HS-5 (cell line): ENCODE results near the gene INF2.
A peak's percentile ranks its signal among the peaks of the same experiment; 100 is the strongest.

Experiments used
- DNase-seq: peaks from one replicate; pipeline ENCODE4 v3.0.0-alpha.2; 2012; ENCODE audit warnings: low read depth

The INF2 gene

DNA sequence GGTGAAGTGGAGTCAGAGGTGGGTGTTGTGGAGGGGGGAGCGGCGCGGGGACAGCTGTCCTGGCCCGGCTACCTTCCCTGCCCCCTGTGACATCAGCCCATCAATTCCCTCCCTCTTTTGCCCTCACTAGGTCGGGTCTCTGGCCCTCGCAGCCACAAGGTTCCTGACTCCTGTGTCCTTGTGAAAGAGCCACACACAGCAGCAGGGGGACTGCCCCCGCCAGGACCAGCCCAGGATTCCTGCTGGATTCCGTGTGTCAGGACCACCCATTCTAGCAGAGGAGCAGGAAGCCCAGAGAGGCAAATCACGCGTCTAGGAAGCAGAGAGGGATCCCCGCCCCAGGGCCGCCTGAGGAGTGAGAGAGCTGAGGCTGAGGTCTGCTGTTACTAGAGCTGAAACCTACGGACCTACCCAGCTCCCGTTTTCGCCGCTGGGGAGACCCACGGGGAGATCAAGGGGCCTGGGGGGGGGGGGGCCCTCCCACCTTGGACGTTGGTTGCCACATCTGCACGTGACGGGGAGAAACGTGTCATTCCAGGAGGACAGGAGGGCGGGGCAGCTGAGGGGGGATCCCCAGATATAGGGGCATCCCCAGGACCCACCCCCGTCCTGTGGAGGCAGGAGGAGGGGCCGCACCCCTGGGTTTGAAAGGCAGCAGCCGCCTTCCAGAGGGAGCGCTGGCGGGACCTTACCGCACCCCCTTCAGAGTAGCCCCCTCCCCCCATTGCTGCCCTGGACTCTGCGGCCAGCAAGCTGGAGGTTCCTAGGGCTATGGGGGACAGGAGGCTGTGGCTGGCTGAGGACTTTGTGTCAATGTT lies 12.5 kb upstream of the INF2 start:
- no peak for DNase-seq

- peak; percentile 29 for DNase-seq
These were observed 11.7 kb upstream of the INF2 start for GRCh38 chr14:104677512-104678332.

DNA sequence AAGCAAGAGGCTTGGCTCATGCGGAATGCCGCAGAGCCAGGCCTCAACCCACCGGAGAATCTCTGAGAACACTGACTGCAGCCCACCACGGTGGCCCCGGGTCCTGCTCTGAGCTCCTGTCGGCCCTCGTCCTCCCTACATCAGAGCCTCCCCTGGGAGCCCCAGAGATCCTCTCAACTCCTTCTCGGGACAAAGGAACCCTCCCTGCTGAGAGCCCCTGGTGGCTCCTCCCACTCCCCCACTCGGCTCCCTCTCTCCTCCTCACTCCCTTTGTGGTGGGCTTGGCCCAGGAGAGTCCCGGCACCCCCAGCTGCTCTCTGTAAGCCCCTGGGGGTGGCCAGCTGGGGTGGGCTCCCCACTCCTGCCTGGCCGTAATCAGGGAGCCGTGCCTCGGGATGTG lies 11.1 kb upstream of the INF2 start:
- DNase-seq, result no peak

DNA sequence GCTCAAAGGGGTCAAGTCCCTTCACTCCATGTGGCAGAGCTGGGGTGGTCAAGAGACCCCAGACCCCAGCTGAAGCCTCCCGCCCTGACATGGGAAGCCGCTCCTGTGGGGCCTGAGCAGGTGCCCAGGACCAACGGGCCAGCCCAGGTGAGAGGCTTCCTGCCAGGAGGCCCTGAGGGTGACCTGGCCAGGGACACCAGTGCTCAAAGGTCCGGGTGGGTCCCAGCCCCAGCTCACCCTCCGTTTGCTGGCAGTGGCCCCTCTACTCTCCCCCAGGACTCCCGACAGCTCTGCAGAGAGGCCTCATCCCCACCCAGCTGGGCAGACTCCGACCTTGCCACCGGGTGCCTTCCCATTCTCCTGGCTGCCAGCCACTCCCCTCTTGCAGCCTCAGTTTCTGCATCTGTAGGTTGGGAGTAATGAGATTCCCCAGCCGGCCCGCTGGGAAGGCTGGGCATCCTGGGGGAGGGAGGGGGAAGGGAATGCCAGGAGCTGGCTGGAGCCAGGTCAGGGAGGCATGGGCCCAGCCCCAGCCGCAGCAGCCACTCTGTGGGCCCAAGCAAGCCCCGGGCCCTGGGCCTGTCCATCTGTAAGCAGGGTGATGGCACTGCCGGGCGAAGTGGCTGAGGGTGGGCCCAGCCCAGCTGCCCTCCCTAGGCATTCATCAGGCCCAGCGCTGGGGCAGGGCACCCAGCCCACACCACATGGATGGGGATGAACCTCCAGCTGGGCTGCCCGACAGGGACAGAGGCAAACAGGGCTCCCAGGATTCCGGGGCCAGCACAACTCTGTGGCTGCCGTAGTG lies 10.3 kb upstream of the INF2 start:
- no peak for DNase-seq

DNA sequence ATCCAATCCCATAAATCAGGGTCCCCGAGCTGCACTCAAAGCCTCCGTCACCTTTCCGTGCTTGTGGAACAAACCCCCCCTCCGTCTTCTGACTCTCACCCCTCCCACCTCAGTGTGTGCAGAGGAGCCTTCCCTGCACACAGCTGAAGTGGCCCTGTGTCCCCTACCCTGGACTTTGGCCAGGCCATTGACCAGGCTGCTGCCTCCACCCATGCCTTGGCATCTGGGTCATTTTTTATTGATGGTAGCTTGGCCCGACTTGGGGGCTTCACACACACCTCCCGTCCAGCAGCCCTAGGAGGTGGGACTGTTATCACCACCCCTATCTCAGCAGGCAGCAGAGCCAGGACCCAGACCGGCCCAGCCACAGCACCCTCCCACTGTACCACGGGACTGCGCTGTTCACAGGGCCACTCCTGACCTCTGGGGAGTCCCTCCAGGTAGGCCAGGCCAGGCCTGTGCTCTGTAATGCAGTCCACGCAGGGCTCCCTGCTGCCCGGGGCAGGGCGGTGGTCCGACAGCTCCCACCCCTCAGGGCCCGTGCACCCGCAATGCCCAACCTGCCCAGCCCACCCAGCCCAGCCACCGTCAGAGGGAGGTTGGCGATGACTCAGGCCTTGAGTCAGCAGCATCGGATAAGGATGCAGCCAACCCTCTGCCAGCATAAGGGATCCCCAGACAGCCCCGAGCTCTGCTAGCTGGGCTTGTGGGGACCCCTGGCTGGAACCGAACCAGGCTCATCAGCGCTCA lies 9.2 kb upstream of the INF2 start:
- peak; percentile 49 for DNase-seq

GRCh38 chr14:104680806-104681688 lies 8.4 kb upstream of the INF2 start:
- peak; percentile 43 for DNase-seq

DNA sequence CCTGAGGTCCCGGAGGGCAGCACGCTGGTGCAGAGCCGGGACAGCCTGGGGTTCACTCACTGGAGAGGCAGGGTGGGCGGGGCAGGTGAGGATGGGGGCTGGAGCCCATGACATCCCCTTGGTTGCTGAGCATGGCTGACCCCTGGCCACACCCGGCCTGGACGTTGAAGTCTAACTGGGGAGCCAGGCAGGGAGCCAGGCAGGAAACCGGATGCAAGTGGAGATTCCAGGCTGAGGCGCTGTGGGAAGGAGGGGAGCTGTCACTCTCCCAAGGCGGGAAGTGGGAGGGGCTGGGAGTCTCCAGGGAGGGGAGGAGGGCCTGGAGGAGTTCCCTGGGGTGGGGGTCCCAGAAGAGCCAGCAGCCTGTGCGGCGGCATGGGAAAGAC lies 7.7 kb upstream of the INF2 start:
- peak; percentile 50 for DNase-seq

GRCh38 chr14:104682107-104682593 lies 7.3 kb upstream of the INF2 start:
- DNase-seq, result no peak

GRCh38 chr14:104683653-104684448 lies 5.6 kb upstream of the INF2 start:
- no peak for DNase-seq

- DNase-seq, result no peak
These were observed 5.0 kb upstream of the INF2 start for GRCh38 chr14:104684449-104684821.

- DNase-seq, result no peak
These were observed 4.0 kb upstream of the INF2 start for GRCh38 chr14:104685216-104685997.

DNA sequence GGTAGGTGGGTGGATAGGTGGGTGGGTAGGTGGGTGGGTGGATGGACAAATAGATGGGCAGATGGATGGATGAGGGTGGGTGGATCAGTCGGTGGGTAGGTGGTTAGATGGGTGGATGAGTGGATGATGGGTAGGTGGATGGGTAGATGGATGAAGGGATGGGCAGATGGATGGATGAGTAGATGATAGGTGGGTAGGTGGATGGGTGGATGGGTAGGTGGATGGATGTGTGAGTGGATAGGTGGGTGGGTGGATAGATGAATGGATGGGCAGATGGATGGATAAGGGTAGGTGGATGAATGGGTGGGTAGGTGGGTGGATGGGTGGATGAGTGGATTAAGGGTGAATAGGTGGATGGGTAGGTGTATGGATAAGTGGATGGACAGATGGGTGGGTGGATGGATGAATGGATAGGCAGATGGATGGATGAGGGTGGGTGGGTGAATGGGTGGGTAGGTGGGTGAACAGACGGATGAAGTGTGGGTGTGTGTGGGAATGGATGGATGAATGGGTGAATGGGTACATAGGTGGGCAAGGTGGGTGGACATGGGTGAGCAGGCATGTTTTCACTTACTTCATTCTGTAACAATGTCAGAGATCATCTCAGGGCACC lies 3.3 kb upstream of the INF2 start:
- DNase-seq, result no peak

- no peak for DNase-seq
These were observed 2.5 kb upstream of the INF2 start for GRCh38 chr14:104686624-104687517.

DNA sequence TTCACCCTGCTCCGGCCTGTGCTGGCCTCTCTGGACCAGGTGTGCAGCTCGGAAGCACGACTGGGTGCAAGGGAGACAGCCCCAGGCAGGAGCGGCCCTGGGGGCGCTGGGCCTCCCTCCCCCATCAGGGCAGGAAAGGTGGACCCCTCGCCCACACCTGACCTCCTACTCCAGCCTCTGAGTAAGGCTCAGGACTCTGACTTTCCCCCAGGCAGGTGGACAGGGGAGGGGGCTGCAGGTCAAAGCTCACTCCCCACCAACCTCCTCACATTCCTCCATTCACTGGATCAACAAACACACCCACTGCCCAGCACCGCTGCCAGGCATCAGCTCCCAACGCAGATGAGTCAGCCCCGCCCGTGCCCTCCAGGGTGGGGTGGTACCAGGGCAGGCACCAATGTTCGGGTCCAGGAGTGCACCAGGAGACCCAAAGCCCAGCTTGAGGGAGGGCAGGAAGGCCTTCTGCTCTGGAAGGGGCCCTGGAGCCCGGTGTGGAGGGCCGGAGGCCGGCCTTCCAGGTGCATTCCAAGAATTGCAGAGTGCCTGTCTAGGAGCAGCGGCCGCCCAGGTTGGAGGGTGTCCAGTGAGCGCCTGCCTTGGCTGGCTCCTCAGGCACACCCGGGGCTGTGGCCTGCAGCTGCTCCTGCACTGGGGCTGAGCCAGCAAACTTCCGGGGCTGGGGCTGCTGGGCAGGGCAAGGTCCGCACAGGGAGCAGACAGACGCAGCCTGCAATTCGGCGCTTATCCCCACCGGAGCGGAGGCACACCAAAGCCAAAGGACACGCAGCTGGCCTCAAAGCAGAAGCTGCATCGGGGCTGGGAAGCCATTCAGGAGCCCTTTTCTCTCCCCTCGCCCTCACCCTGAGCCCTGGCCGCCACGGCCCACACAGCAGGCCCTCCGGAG lies 1.6 kb upstream of the INF2 start:
- no peak for DNase-seq

DNA sequence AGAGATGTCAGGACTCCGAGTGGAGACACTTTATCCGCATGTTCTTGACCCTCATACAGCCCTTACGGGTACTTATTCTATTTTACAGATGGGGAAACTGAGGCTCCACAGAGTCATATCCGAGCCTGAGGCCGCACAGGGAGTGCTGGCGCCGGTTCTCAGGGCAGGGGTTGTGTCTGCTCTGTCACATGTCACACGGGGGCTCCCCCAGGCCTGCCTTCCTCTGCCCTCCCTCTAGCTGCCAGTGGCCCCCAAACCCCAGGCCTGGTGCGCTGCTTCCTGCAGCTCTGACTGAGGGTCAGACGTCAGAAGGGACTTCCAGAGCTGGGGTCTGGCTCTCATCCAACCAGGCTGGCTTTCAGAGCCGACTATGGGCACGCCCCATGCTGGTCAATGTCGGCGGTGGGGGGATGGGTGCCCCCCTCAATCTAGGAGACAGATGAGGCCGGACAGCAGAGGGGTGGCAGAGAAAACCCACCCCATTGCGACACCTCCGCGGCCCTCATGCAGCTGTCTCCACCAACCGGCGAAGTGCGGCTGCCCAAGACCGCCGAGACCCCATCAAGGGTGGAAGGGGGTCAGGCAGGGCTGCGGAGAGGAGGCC lies 811 bp upstream of the INF2 start:
- no peak for DNase-seq
